DOHH2 (cell line): ENCODE data around the gene RGS3.

Experiments used
- EZH2phosphoT487 ChIP-seq: fragments of 200-600 bp; sonication (generic); IDR thresholded peaks from 2 replicates; pipeline ENCODE4 v1.6.1; 2017; ENCODE audit warnings: borderline replicate concordance, mild to moderate bottlenecking, antibody characterized with exemption, low read length, moderate library complexity, mixed read lengths
- TF ChIP-seq, protein P1 (sequence below): fragments of 200-600 bp; sonication (generic); IDR thresholded peaks from one replicate; pipeline ENCODE4 v1.5.1; 2014; ENCODE audit warnings: antibody characterized with exemption, mild to moderate bottlenecking, low read depth, low read length; ENCODE audit not compliant: poor library complexity, severe bottlenecking

- TF ChIP-seq, protein P1, sequence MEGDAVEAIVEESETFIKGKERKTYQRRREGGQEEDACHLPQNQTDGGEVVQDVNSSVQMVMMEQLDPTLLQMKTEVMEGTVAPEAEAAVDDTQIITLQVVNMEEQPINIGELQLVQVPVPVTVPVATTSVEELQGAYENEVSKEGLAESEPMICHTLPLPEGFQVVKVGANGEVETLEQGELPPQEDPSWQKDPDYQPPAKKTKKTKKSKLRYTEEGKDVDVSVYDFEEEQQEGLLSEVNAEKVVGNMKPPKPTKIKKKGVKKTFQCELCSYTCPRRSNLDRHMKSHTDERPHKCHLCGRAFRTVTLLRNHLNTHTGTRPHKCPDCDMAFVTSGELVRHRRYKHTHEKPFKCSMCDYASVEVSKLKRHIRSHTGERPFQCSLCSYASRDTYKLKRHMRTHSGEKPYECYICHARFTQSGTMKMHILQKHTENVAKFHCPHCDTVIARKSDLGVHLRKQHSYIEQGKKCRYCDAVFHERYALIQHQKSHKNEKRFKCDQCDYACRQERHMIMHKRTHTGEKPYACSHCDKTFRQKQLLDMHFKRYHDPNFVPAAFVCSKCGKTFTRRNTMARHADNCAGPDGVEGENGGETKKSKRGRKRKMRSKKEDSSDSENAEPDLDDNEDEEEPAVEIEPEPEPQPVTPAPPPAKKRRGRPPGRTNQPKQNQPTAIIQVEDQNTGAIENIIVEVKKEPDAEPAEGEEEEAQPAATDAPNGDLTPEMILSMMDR, result no peak
- TF ChIP-seq EZH2phosphoT487, result no peak
Measured at GRCh38 chr9:113456235-113456634, 7.3 kb upstream of the RGS3 start.
